ENCODE results near the gene AATF. TPM values are rescaled to one million over a fixed set of nuclear protein-coding genes. Genes with fewer than 3 reads are reported as not detected.

The AATF gene
- total and polyA plus RNA-seq, 9 of the 15 experiments (the other 6 are each of a cell fraction or from before 2014, with no cell fraction given), result 34.5 to 133 (median 90.1) TPM

DNA sequence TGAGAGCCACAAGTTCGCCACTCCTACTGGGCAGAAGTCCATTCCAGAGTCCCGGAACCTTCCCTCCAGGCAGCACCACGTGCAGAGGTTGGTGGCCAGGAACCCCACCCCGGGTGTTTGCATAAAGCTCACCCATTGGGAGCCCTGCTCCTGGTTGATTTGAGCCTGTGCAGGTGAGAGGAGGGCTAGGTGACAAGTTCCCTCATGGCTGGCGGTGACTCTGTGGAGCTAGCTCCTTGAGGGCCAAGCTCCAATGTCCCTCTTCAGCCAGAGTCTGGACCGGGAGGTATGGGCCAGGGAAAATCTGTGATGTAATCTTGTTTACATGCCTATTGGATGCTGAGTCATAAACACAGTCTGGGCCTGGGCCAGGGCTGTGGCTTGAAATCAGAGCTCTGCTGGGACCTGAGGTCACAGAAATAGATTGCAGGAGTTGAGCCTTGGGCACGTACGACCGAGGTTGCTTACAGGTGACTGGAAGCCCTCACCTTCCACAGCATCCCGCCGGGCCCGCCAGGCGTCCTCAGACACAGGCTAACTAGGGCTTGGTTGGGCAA lies 118.9 kb downstream of the AATF start:
- H3K79me2 ChIP-seq (ENCODE audit: control insufficient read depth, insufficient read depth, low read length), result no peaks in the 10 kb centered on the region
- peaks cover 51 to 67% of the 10 kb centered on the region in 2 experiments for H3K27me3 ChIP-seq (ENCODE audit: control insufficient read depth in 2 of 2, insufficient read depth in 2 of 2, low read length in 2 of 2)
- 2% methylated on average over 13 of the region's 13 CpGs for WGBS (ENCODE audit: insufficient coverage, low coverage, missing lambda C conversion rate)
- no peak overlapping the region for H3K27ac ChIP-seq (ENCODE audit: extremely low read depth, low read depth, low read length)
- H3K4me1 ChIP-seq (replicated peaks in 1 of 2; ENCODE audit: control insufficient read depth in 2 of 2, insufficient read depth in 2 of 2, low read length in 2 of 2), result peaks cover 0 to 12% of the 10 kb centered on the region in 2 experiments; a peak in 2 of 5 replicates
- H4K20me1 ChIP-seq (replicated peaks; ENCODE audit: control insufficient read depth, insufficient read depth, low read length), result peaks cover 14% of the 10 kb centered on the region; the same call in 1 of the 2 replicates
- no peak overlapping the region for H2AFZ ChIP-seq (ENCODE audit: low read depth, low read length)
- H3K9me1 ChIP-seq (ENCODE audit: control insufficient read depth, insufficient read depth, low read length), result no peaks in the 10 kb centered on the region
- 0 out of 4 replicates have a peak overlapping the region, but pooled peaks of 1 of the 2 experiments have one; percentile 27 for H3K9ac ChIP-seq (ENCODE audit: insufficient read depth in 1 of 2, low read depth in 2 of 2, low read length in 2 of 2)
- H3K36me3 ChIP-seq (ENCODE audit: control insufficient read depth, insufficient read depth, low read length), result no peaks in the 10 kb centered on the region
- in situ Hi-C loops (cut with MboI), result no loop called here
- CTCF ChIA-PET (ENCODE audit: low intra/inter-chr PET ratio), result no interaction called here
- BruUV-seq (replicated peaks), result no TSS peak
- H3K9me3 ChIP-seq (replicated peaks; ENCODE audit: control insufficient read depth, insufficient read depth, low read depth, low read length), result peaks cover 2% of the 10 kb centered on the region; the same call in 1 of the 2 replicates
- FAIRE-seq (no peak), ATAC-seq (peak; percentile 88), DNase-seq (ENCODE audit: extremely low read depth in 1 of 4, low spot score in 3 of 4) (peak in 3 of 4 experiments; percentile 43 to 51 (median 47))
- H3K4me2 ChIP-seq (ENCODE audit: insufficient read depth, low read length), result no peak overlapping the region
- no peak overlapping the region for H3K4me3 ChIP-seq
- intact Hi-C loops (cut with micrococcal nuclease), result no loop called here
- POLR2A ChIA-PET, result interaction anchor here (1.1 to 1.3 kb wide), 2 partner anchors 13 to 291 kb away, joined by 3 to 6 read pairs; no protein-coding TSS in a partner anchor
- TF ChIP-seq BACH1 (tag; IDR thresholded peaks at IDR 0.05), result peak; percentile 49; the same call in 1 of the 2 replicates
- TF ChIP-seq MED1 (CRISPR knock-in tag; IDR thresholded peaks at IDR 0.05; ENCODE audit: borderline replicate concordance), result no peak
- TF ChIP-seq BHLHE40 (IDR thresholded peaks at IDR 0.05; ENCODE audit: low read length), result peak; percentile 39; the same call in 1 of the 2 replicates
- peak; percentile 34; the same call in 1 of the 2 replicates for TF ChIP-seq SMARCE1 (IDR thresholded peaks at IDR 0.05)
- TF ChIP-seq RCOR1 (IDR thresholded peaks at IDR 0.05; ENCODE audit: borderline replicate concordance in 1 of 2, low read depth in 2 of 2, low read length in 2 of 2), result peak; percentile 94 to 99
- TF ChIP-seq EP300 (IDR thresholded peaks at IDR 0.05; ENCODE audit: low read length), result peak; percentile 29; the same call in 1 of the 2 replicates
- peak; percentile 80 for TF ChIP-seq JUN (IDR thresholded peaks at IDR 0.05; ENCODE audit: borderline replicate concordance, low read depth, low read length)
- TF ChIP-seq JUN (CRISPR knock-in tag; IDR thresholded peaks at IDR 0.05; ENCODE audit: borderline replicate concordance), result no peak
- TF ChIP-seq MAFF (IDR thresholded peaks at IDR 0.05; ENCODE audit: low read length), result peak; percentile 58; the same call in 1 of the 2 replicates
- TF ChIP-seq SMAD3 (CRISPR knock-in tag; conservative IDR thresholded peaks at IDR 0.05), result no peak
- 0 out of 2 replicates have a peak, but pooled peaks have one; percentile 24 for TF ChIP-seq SMARCA4 (IDR thresholded peaks at IDR 0.05)
- no peak for TF ChIP-seq CEBPG (CRISPR knock-in tag; IDR thresholded peaks at IDR 0.05)
- TF ChIP-seq CEBPG (tag; conservative IDR thresholded peaks at IDR 0.05 in 1 of 2, IDR thresholded peaks at IDR 0.05 in 1 of 2), result peak; percentile 12 to 71; a peak in 2 of 4 replicates
- TF ChIP-seq NFE2 (IDR thresholded peaks at IDR 0.05; ENCODE audit: low read depth), result peak; percentile 90
- TF ChIP-seq FOXK2 (conservative IDR thresholded peaks at IDR 0.05 in 1 of 2, IDR thresholded peaks at IDR 0.05 in 1 of 2; ENCODE audit: low read depth in 2 of 2), result peak; percentile 84 to 85
- TF ChIP-seq PTTG1 (tag; IDR thresholded peaks at IDR 0.05; ENCODE audit: low read depth), result no peak
- TF ChIP-seq MAFK (IDR thresholded peaks at IDR 0.05; ENCODE audit: low read length), result peak; percentile 57
- TF ChIP-seq, protein P1, sequence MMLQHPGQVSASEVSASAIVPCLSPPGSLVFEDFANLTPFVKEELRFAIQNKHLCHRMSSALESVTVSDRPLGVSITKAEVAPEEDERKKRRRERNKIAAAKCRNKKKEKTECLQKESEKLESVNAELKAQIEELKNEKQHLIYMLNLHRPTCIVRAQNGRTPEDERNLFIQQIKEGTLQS (IDR thresholded peaks at IDR 0.05), result peak; percentile 89
- TF ChIP-seq, protein P1 (CRISPR knock-in tag; conservative IDR thresholded peaks at IDR 0.05), result no peak
- peak; percentile 40; the same call in 1 of the 2 replicates for TF ChIP-seq CREM (IDR thresholded peaks at IDR 0.05; ENCODE audit: low read depth)
- TF ChIP-seq, protein P2, sequence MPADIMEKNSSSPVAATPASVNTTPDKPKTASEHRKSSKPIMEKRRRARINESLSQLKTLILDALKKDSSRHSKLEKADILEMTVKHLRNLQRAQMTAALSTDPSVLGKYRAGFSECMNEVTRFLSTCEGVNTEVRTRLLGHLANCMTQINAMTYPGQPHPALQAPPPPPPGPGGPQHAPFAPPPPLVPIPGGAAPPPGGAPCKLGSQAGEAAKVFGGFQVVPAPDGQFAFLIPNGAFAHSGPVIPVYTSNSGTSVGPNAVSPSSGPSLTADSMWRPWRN (IDR thresholded peaks at IDR 0.05; ENCODE audit: low read depth), result peak; percentile 46; the same call in 1 of the 2 replicates
- TF ChIP-seq FOXA3 (CRISPR knock-in tag; conservative IDR thresholded peaks at IDR 0.05 in 1 of 2, IDR thresholded peaks at IDR 0.05 in 1 of 2), result peak in 1 of 2 experiments; percentile 36; a peak in 1 of 4 replicates
- TF ChIP-seq HDAC1 (IDR thresholded peaks at IDR 0.05), result peak in 1 of 2 experiments; percentile 87; a peak in 2 of 4 replicates
